Stimulated activated CD4-positive, alpha-beta T cell treated with anti-CD3 and anti-CD28 coated beads, Interleukin-1b, Interleukin-23, amount 100 ng/mL, for 4 hours (primary cell): ENCODE results near the gene AMER2.
"Not testable (repeated sequence)": the region's sequence is repeated elsewhere in the genome, so short reads cannot be mapped to it uniquely, and the experiment has no call there.

Experiments
- DNase-seq, 2 donors: peaks; one replicate each; pipeline ENCODE4 v3.0.0-alpha.2; 2020; ENCODE audit warnings: low read depth in 2 of 2

The AMER2 gene

GRCh38 chr13:25181597-25181996 lies 9.5 kb upstream of the AMER2 start:
- DNase-seq = no peak

- no peak for DNase-seq
Observed at GRCh38 chr13:25180775-25181537, 8.9 kb upstream of the AMER2 start.

- DNase-seq = no peak
Observed at GRCh38 chr13:25179832-25180774, 8.0 kb upstream of the AMER2 start.

DNA sequence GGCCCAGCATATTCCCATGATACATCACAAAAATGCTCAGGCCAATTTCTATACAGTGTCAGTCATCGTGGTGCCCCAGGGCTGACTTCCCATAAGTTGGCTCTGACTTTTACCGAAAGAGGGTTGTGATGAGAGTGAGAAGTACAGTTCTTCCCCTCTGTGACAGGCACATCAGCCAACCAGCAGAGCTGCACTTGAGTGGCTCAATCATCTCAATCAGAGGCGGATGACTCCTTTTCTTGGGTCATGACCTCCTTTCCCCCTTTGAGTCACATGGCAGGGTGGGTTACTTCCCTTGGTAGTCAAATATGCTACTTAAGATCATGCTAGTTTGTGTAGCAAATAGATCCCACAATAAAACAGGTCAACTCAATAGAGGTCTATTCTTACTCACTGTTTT lies 6.9 kb upstream of the AMER2 start:
- no peak for DNase-seq

DNA sequence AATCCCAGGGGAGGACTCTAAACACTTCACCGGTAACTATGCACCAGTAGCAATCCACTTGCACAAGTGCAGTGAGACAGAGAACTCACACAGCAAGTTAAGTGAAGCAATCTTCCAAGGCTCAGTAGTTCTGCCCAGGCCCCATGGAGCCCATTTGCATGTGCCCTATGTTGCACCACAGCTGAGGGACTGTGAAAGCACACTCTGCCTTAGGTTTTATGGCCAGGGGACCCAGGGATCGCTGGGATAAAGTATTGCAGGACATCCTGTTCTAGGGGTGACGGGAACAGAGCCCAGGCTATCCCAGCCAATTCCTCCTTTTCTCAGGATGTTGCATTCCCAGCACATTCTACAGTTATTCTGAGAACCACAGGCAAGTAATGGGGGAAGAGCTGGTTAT lies 6.0 kb upstream of the AMER2 start:
- DNase-seq = no peak

DNA sequence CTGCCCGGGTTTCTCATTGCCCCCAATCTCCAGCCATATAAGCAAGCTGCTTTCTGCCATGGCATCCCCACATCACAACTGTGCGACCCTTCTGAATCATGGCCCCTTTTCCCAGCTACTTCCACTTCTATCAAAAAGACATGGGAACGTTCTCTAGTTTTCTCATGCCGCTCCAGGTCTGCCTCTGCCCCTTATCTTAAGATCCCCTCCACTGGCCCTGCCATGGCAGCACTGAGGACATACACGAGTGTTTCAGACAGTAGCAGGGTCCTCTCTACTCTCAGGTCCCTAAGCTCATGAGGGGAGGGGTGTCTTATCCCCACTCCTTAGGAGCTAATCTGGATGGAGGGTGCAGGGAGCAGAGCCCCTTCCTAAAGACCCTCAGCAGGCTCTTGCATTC lies 5.5 kb upstream of the AMER2 start:
- no peak for DNase-seq

GRCh38 chr13:25177012-25177411 lies 4.9 kb upstream of the AMER2 start:
- no peak for DNase-seq

DNA sequence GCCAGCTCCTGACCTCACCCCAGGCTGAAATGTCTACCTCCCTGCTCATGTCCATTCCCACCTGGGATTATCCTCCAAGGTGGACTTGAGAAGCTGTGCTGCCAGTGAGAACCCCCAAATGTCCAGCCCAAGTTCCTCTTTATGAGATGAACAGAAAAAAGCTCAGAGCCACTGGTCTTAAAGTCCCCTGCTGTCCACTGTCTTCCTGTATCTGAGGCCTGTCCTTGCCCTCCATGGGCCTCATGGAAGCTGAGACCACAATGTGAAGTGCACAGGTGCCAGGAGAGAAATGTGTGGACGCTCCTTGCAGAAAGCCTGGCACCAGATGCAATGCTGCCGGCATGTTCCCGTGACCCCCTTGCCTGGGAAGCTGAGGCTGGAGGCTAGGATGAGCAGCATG lies 3.3 kb upstream of the AMER2 start:
- no peak for DNase-seq

DNA sequence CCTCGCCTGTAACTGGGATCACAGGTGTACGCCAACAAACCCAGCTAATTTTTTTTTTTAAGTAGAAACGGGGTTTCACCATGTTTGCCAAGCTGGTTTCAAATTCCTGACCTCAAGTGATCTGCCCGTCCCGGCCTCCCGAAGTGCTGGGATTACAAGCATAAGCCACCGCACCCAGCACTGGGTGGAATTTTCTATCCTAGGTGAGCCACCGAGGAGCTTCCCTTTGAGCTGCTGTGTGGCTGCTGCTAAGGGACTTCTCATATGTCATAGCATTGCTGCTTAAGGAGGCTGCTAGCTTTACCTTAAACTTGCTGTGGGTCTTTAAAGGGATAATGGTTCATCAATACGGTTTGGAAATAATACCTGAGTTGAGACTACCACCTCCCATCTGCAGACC lies 2.9 kb upstream of the AMER2 start:
- DNase-seq = no peak

GRCh38 chr13:25174304-25174703 lies 2.2 kb upstream of the AMER2 start:
- no peak for DNase-seq

GRCh38 chr13:25172303-25172630 lies 179 bp upstream of the AMER2 start:
- DNase-seq = no peak

DNA sequence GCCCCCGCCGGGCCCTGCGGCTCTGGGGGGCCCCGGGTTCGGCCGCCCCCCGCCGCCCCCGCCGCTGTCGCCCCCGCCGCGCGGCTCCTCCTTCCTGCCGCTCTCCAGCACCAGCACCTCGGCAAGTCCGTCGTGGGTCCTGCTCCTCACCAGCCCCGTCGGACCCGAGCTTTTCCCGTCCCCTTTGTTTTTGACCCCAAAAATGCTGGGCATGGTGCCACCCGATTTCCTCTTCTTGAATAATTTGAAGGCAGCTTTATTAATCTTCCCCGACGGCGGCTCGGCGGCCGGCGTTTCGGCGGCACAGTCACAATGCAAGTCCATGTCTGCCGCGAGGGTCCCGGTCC lies 945 bp downstream of the AMER2 start:
- no peak for DNase-seq

DNA sequence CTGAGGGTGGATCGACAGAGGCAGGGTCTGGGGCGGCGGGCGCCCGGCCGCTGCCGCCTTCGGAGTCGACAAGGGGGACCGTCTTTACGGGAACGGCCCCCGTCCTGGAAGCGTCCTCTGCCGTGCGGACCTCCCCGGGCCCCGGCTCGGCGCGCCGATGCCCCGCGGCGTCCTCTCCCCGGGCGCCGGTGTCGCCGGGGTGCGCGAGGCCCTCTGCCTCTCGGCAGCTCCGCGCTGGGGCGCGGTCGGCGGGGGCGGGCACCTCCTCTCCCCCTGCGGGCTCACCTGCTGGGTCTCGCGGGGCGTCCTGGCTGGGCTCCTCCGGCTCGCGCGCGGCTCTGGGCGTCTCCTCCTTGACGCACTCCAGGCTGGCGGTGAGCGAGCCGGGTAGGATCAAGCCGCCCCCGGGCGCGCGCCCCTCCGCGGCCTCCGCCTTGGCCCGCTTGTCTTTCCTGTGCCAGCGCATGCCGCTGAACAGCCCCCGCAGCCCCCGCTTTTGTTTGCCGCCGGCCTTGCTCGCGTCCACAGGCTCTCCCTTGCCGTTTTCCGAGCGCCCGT lies 1.5 kb downstream of the AMER2 start:
- DNase-seq = peak in 1 of 2 donors; percentile 3

- DNase-seq = no peak
Observed at GRCh38 chr13:25169951-25170553, 2.0 kb downstream of the AMER2 start.

DNA sequence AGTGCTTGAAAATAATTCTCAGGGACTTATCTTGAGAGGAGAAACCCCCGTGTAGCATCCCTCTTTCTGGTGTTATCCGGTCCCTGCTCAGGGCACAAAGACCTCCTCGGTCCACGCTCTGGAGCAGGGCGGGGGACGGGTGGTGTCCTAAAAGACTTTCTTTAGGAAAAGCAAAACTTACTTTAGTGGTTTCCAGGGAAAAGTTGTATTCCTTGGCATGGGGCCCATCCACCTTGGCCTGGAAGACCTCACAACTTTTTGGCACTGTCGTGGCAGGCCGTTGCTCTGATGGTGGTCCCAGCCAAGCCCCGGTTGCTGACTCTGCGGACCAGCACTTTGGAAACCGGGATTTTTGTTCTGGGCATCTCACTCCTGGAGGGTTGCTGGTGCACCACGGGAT lies 2.7 kb downstream of the AMER2 start:
- no peak for DNase-seq

GRCh38 chr13:25168790-25169189 lies 3.3 kb downstream of the AMER2 start:
- DNase-seq = no peak

DNA sequence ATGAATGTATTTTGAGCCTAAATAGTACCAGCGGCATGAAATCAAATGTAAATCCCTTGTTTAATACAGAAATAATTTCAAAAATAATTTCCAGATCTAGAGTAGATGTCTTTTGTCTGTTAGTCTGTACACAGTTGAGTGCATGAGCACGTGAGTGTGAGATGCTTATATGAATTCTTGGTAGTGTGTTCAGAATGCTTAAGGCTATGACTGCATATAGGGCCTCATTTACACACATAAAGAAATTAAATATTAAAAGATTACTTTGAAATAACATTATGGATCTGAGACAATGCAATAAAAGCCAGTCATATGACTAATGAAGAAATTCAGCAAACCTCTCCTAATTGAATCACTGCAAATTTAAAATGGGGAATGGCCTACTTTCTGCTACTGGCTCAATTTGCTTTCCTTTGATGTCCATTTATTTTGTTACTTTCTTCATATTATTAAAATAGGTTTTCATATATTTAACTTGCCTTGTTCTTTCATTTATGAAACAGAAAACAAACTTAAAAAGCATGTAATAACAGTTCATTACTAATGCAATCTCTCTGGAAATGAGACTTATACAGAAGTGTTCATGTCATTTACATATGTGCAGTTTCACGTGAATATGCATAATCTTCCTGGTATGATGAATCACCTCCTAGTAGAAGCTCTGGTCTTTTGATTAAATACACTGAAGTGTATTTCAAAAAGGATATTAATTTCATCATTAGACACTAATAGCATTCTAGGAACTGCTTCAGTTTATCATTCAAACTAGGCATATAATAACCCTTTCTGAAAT lies 4.5 kb downstream of the AMER2 start:
- DNase-seq = no peak

- DNase-seq = no peak
Observed at GRCh38 chr13:25166306-25166705, 5.8 kb downstream of the AMER2 start.

DNA sequence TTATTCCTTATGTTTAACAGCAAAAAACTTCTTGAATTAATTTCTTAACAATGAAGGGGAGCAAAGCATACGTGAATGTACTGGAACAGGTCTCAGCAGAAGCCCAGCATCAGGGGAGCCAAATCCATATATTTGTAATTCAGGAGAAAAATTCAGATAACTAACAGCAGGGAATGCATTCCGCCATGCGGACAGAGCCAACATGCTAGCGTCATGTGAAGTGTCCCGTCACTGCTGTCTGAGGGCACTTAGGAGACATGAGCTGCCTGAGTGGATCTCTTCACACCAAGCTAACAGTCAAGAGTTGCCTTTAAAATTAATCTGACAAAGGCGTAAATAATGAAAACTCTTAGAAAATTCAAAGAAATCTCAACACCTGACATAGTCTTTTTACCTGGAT lies 6.4 kb downstream of the AMER2 start:
- DNase-seq = no peak

GRCh38 chr13:25165163-25165562 lies 6.9 kb downstream of the AMER2 start:
- DNase-seq = not testable (repeated sequence)

GRCh38 chr13:25157681-25158080 lies 14.4 kb downstream of the AMER2 start:
- DNase-seq = no peak

DNA sequence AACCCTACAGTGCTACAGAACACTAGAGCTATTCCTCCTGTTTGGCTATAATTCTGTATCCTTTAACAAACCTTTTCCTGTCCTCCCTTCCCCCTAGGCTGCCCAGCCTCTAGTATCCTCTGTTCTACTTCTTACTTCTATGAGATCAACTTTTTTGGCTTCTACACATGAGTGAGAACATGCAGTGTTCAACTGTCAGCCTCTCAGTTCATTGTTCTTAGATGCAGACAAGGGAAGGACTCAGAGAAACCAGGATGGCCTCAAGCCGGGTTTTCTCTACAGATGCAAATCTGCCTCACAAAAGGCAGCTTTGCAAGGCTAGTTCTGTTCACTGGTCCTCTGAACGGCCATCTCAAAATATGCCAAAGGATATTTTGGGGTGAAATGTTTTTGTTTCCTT lies 18.4 kb downstream of the AMER2 start:
- DNase-seq = no peak
